Kidney epithelial cell (primary cell): ENCODE data around the gene HYPK. TPM values are rescaled to one million over a fixed set of nuclear protein-coding genes. Genes with fewer than 3 reads are reported as not detected.
"Not testable (repeated sequence)": the region's sequence is repeated elsewhere in the genome, so short reads cannot be mapped to it uniquely, and the experiment has no call there.

Source experiments
- DNase-seq: peaks from one replicate; pipeline ENCODE4 v3.0.0-alpha.2; 2010; ENCODE audit warnings: low read depth
- H3K27me3 ChIP-seq: 2 replicates; pipeline ENCODE4 v1.6.0; 2011; ENCODE audit warnings: low read length; ENCODE audit not compliant: control insufficient read depth, insufficient read depth
- H3K36me3 ChIP-seq: 2 replicates; pipeline ENCODE4 v1.5.1; 2011; ENCODE audit warnings: low read length; ENCODE audit not compliant: control insufficient read depth, insufficient read depth
- H3K4me3 ChIP-seq: 2 replicates; pipeline ENCODE4 v1.5.1; 2011; ENCODE audit warnings: low read depth, mild to moderate bottlenecking, control low read depth, low read length
- CTCF ChIP-seq: IDR thresholded peaks from 2 replicates; pipeline ENCODE4 v1.5.1; 2011; ENCODE audit warnings: mild to moderate bottlenecking, moderate library complexity, low read length, control low read depth, inconsistent platforms; ENCODE audit not compliant: insufficient read depth, poor library complexity, severe bottlenecking
- total RNA-seq: library from RNA; depleted of rRNA; stranded (reverse); fragments of >200 nt; gene quantifications from 2 replicates; pipeline ENCODE4 v1.2.3, GENCODE V29; 2015

The HYPK gene
- total RNA-seq, 1 donor from 2014 or later: 8.1 TPM

GRCh38 chr15:43821505-43821904 lies 21.1 kb downstream of the HYPK start:
- H3K27me3 ChIP-seq: no peaks in the 10 kb centered on the region
- H3K4me3 ChIP-seq: no peak overlapping the region
- no peak for TF ChIP-seq CTCF
- DNase-seq: no peak
- no peaks in the 10 kb centered on the region for H3K36me3 ChIP-seq

- peak; percentile 91 for DNase-seq
- Histone ChIP-seq H3K27me3 (no peaks in the 10 kb centered on the region), H3K4me3 (peak within 1 kb of the TSS; percentile 58), H3K36me3 (no peaks in the 10 kb centered on the region)
- TF ChIP-seq CTCF: no peak
Observed at GRCh38 chr15:43824302-43825246, 24.2 kb downstream of the HYPK start, which contains the start of gene MFAP1. TSS of gene MFAP1 (minus strand) at chr15:43824690. CDS start at chr15:43824569, 121 bp downstream.

GRCh38 chr15:43825305-43825704 lies 24.9 kb downstream of the HYPK start:
- H3K36me3 ChIP-seq, DNase-seq, H3K27me3 ChIP-seq, H3K4me3 ChIP-seq: not testable (repeated sequence)

GRCh38 chr15:43826029-43826507 lies 25.7 kb downstream of the HYPK start:
- Histone ChIP-seq H3K4me3 (peak overlapping the region; percentile 57), H3K36me3 (no peaks in the 10 kb centered on the region), H3K27me3 (no peaks in the 10 kb centered on the region)
- DNase-seq: no peak
- TF ChIP-seq CTCF: no peak

- Histone ChIP-seq H3K36me3 (no peaks in the 10 kb centered on the region), H3K27me3 (no peaks in the 10 kb centered on the region), H3K4me3 (peak within 1 kb of the TSS; percentile 57)
- TF ChIP-seq CTCF: no peak
- peak; percentile 44 for DNase-seq
Observed at GRCh38 chr15:43826508-43827341, 26.3 kb downstream of the HYPK start, which contains the start of gene WDR76. TSS of gene WDR76 (plus strand) at chr15:43827002. CDS start at chr15:43827033, 31 bp downstream.
